ENCODE data around the gene NANP.

Gene NANP

GRCh38 chr20:25567286-25567685 is 56.5 kb downstream of the NANP start:
- no peak for DNase-seq

- DNase-seq: no peak
Measured at GRCh38 chr20:25566821-25567220, 57.0 kb downstream of the NANP start.

- DNase-seq: no peak
Measured at GRCh38 chr20:25565578-25566157, 58.1 kb downstream of the NANP start.

GRCh38 chr20:25563876-25564275 is 59.9 kb downstream of the NANP start:
- DNase-seq: no peak

- DNase-seq: no peak
Measured at GRCh38 chr20:25563362-25563761, 60.5 kb downstream of the NANP start.
